HCT116 (cell line): ENCODE data around the gene ELMO2.

Experiments
- CTCF ChIP-seq, 3 experiments: fragments of 200-600 bp in 1 of 3; sonication (generic) in 1 of 3; IDR thresholded peaks in 2 of 3; conservative IDR thresholded peaks in 1 of 3; 2 replicates each; pipeline ENCODE4 v1.5.1; 2012 to 2017; ENCODE audit warnings: low read depth in 2 of 3, low read length in 2 of 3, antibody characterized with exemption in 1 of 3, borderline replicate concordance in 1 of 3, control low read depth in 1 of 3, mild to moderate bottlenecking in 1 of 3, mixed read lengths in 1 of 3, mixed run types in 1 of 3, moderate library complexity in 1 of 3; ENCODE audit not compliant: insufficient read depth in 1 of 3
- MAX ChIP-seq: IDR thresholded peaks from 2 replicates; pipeline ENCODE4 v1.6.1; 2012
- POLR2AphosphoS5 ChIP-seq: IDR thresholded peaks from 2 replicates; pipeline ENCODE4 v1.6.1; 2011; ENCODE audit warnings: mild to moderate bottlenecking, low read depth, low read length, moderate library complexity

GRCh38 chr20:46350986-46351267 lies 55.5 kb downstream of the ELMO2 start:
- TF ChIP-seq CTCF (IDR thresholded peaks at IDR 0.05 in 2 of 3, conservative IDR thresholded peaks at IDR 0.05 in 1 of 3; ENCODE audit: borderline replicate concordance in 1 of 3, insufficient read depth in 1 of 3, low read depth in 2 of 3, low read length in 2 of 3) (no peak), MAX (no peak), POLR2AphosphoS5 (no peak)
